Parathyroid adenoma (tissue), 2 donors: Measurements from ENCODE around the gene RBM4.
"Not testable (repeated sequence)": the region's sequence is repeated elsewhere in the genome, so short reads cannot be mapped to it uniquely, and the experiment has no call there.

Experiments used
- H2AFZ ChIP-seq: fragments of 300-600 bp; sonication (generic); one replicate; pipeline ENCODE4 v1.7.0; 2017; ENCODE audit warnings: antibody characterized with exemption, mild to moderate bottlenecking
- H3K27ac ChIP-seq: fragments of 300-600 bp; sonication (generic); one replicate; pipeline ENCODE4 v1.7.0; 2017
- H3K27me3 ChIP-seq: fragments of 300-600 bp; sonication (generic); one replicate; pipeline ENCODE4 v1.7.0; 2017; ENCODE audit warnings: low read length; ENCODE audit not compliant: control insufficient read depth, insufficient read depth
- H3K36me3 ChIP-seq: fragments of 300-600 bp; sonication (generic); one replicate; pipeline ENCODE4 v1.7.0; 2017; ENCODE audit warnings: low read length; ENCODE audit not compliant: control insufficient read depth, insufficient read depth
- H3K4me1 ChIP-seq: fragments of 300-600 bp; sonication (generic); one replicate; pipeline ENCODE4 v1.7.0; 2017; ENCODE audit warnings: control low read depth
- H3K4me2 ChIP-seq: fragments of 300-600 bp; sonication (generic); one replicate; pipeline ENCODE4 v1.7.0; 2017; ENCODE audit warnings: low read length
- H3K4me3 ChIP-seq: fragments of 300-600 bp; sonication (generic); one replicate; pipeline ENCODE4 v1.7.0; 2017; ENCODE audit warnings: low read depth, low read length
- H3K79me2 ChIP-seq: fragments of 300-600 bp; sonication (generic); one replicate; pipeline ENCODE4 v1.7.0; 2017; ENCODE audit warnings: control low read depth
- H3K9ac ChIP-seq: fragments of 300-600 bp; sonication (generic); one replicate; pipeline ENCODE4 v1.7.0; 2017; ENCODE audit warnings: mild to moderate bottlenecking
- H3K9me3 ChIP-seq: fragments of 300-600 bp; sonication (generic); one replicate; pipeline ENCODE4 v1.7.0; 2017; ENCODE audit warnings: low read length; ENCODE audit not compliant: control insufficient read depth
- TF ChIP-seq, protein P1 (sequence below): fragments of 300-600 bp; sonication (generic); IDR thresholded peaks from one replicate; pipeline ENCODE4 v1.7.0; 2017; ENCODE audit warnings: antibody characterized with exemption, mild to moderate bottlenecking
- donor health status: primary hyperparathyroidism.

RBM4 gene, protein sequence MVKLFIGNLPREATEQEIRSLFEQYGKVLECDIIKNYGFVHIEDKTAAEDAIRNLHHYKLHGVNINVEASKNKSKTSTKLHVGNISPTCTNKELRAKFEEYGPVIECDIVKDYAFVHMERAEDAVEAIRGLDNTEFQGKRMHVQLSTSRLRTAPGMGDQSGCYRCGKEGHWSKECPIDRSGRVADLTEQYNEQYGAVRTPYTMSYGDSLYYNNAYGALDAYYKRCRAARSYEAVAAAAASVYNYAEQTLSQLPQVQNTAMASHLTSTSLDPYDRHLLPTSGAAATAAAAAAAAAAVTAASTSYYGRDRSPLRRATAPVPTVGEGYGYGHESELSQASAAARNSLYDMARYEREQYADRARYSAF

GRCh38 chr11:66638177-66639065 lies at the start of gene RBM4:
TSS of gene RBM4 (plus strand) at chr11:66638703. CDS start at chr11:66639712, 1,009 bp downstream.
- peak within 1 kb of the TSS; percentile 87 for H3K27ac ChIP-seq
- peak within 1 kb of the TSS; percentile 68 for H2AFZ ChIP-seq
- peaks cover 35% of the 10 kb centered on the region for H3K79me2 ChIP-seq
- no peaks in the 10 kb centered on the region for H3K36me3 ChIP-seq
- peaks cover 8% of the 10 kb centered on the region for H3K4me1 ChIP-seq
- H3K4me2 ChIP-seq = peak within 1 kb of the TSS; percentile 89
- peak within 1 kb of the TSS; percentile 38 for H3K9ac ChIP-seq
- TF ChIP-seq, protein P1, sequence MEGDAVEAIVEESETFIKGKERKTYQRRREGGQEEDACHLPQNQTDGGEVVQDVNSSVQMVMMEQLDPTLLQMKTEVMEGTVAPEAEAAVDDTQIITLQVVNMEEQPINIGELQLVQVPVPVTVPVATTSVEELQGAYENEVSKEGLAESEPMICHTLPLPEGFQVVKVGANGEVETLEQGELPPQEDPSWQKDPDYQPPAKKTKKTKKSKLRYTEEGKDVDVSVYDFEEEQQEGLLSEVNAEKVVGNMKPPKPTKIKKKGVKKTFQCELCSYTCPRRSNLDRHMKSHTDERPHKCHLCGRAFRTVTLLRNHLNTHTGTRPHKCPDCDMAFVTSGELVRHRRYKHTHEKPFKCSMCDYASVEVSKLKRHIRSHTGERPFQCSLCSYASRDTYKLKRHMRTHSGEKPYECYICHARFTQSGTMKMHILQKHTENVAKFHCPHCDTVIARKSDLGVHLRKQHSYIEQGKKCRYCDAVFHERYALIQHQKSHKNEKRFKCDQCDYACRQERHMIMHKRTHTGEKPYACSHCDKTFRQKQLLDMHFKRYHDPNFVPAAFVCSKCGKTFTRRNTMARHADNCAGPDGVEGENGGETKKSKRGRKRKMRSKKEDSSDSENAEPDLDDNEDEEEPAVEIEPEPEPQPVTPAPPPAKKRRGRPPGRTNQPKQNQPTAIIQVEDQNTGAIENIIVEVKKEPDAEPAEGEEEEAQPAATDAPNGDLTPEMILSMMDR = no peak
- peak within 1 kb of the TSS; percentile 97 for H3K4me3 ChIP-seq
- no peaks in the 10 kb centered on the region for H3K27me3 ChIP-seq
- no peaks in the 10 kb centered on the region for H3K9me3 ChIP-seq

- H3K9ac ChIP-seq, H3K4me2 ChIP-seq, H3K27ac ChIP-seq, H3K27me3 ChIP-seq, H3K4me3 ChIP-seq, H2AFZ ChIP-seq, H3K79me2 ChIP-seq, H3K9me3 ChIP-seq, H3K36me3 ChIP-seq, H3K4me1 ChIP-seq: not testable (repeated sequence)
Observed at GRCh38 chr11:66589315-66589714, 49.2 kb upstream of the RBM4 start.

- TF ChIP-seq, protein P1 = no peak
- Histone ChIP-seq H2AFZ (no peak overlapping the region), H3K4me2 (no peak overlapping the region), H3K4me1 (peaks cover 6% of the 10 kb centered on the region), H3K9me3 (no peaks in the 10 kb centered on the region), H3K27me3 (no peaks in the 10 kb centered on the region), H3K79me2 (peaks cover 8% of the 10 kb centered on the region), H3K36me3 (no peaks in the 10 kb centered on the region), H3K4me3 (no peak overlapping the region), H3K27ac (no peak overlapping the region), H3K9ac (no peak overlapping the region)
Observed at GRCh38 chr11:66589996-66590675, 48.4 kb upstream of the RBM4 start.

GRCh38 chr11:66591175-66591574 lies 47.3 kb upstream of the RBM4 start:
- H3K4me2 ChIP-seq = no peak overlapping the region
- TF ChIP-seq, protein P1 = no peak

More at GRCh38 chr11:66591175-66591574, 47.3 kb upstream of the RBM4 start:
- H3K9me3 ChIP-seq = no peaks in the 10 kb centered on the region
- no peak overlapping the region for H3K4me3 ChIP-seq
- H3K79me2 ChIP-seq = peaks cover 8% of the 10 kb centered on the region
- H3K27ac ChIP-seq = no peak overlapping the region
- no peaks in the 10 kb centered on the region for H3K36me3 ChIP-seq
- no peak overlapping the region for H2AFZ ChIP-seq
- peaks cover 6% of the 10 kb centered on the region for H3K4me1 ChIP-seq
- H3K9ac ChIP-seq = no peak overlapping the region
- no peaks in the 10 kb centered on the region for H3K27me3 ChIP-seq
